ENCODE results near the gene SH2D2A.

DNA sequence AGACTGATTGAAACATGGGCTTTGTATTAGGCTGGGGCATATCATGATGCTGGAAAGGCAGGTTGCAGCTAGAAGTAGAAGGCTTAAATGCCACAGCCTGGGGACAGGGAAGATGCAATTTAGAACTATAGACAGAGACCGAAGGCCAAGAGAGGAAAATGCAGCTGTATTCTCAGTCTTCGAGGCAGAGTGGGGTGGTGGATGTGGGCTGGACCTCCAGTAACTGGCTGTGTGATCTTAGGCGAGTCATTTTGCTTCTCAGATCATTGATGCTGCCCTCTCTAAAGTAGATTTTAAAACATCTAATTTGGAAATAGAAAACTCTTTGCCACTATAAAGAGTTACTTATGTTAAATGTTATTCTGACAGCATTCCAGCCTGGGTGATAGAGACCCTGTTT lies 17.7 kb upstream of the SH2D2A start:
- TF ChIP-seq EZH2phosphoT487 (conservative IDR thresholded peaks at IDR 0.05; ENCODE audit: low read length): no peak
- TF ChIP-seq, protein P1, sequence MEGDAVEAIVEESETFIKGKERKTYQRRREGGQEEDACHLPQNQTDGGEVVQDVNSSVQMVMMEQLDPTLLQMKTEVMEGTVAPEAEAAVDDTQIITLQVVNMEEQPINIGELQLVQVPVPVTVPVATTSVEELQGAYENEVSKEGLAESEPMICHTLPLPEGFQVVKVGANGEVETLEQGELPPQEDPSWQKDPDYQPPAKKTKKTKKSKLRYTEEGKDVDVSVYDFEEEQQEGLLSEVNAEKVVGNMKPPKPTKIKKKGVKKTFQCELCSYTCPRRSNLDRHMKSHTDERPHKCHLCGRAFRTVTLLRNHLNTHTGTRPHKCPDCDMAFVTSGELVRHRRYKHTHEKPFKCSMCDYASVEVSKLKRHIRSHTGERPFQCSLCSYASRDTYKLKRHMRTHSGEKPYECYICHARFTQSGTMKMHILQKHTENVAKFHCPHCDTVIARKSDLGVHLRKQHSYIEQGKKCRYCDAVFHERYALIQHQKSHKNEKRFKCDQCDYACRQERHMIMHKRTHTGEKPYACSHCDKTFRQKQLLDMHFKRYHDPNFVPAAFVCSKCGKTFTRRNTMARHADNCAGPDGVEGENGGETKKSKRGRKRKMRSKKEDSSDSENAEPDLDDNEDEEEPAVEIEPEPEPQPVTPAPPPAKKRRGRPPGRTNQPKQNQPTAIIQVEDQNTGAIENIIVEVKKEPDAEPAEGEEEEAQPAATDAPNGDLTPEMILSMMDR (IDR thresholded peaks at IDR 0.05; ENCODE audit: insufficient read depth, low read length, poor library complexity, severe bottlenecking): no peak

Measured in SU-DHL-6 (cell line).